Liver (tissue), 9 donors: ENCODE measurements around the gene CLPSL1. TPM values are rescaled to one million over a fixed set of nuclear protein-coding genes. Genes with fewer than 3 reads are reported as not detected.

Experiments
- DNase-seq: peaks from one replicate; pipeline ENCODE4 v3.0.0-alpha.2; 2017; ENCODE audit warnings: low spot score
- H3K27ac ChIP-seq, 2 donors: one replicate each; pipeline ENCODE4 v1.7.0; 2013; ENCODE audit warnings: inconsistent platforms in 2 of 2, low read length in 2 of 2, control low read depth in 1 of 2, low read depth in 1 of 2, mild to moderate bottlenecking in 1 of 2
- H3K27me3 ChIP-seq, 4 donors: one replicate each; pipeline versions ENCODE4 v1.6.1 to v1.7.0; 2013; ENCODE audit warnings: low read length in 3 of 4, inconsistent platforms in 1 of 4, mild to moderate bottlenecking in 1 of 4, moderate library complexity in 1 of 4; ENCODE audit not compliant: control insufficient read depth in 4 of 4, insufficient read depth in 4 of 4
- H3K36me3 ChIP-seq, 4 donors: one replicate each; pipeline versions ENCODE4 v1.6.1 to v1.7.0; 2013; ENCODE audit warnings: low read length in 3 of 4, mild to moderate bottlenecking in 3 of 4, low read depth in 1 of 4, moderate library complexity in 1 of 4; ENCODE audit not compliant: control insufficient read depth in 4 of 4, insufficient read depth in 3 of 4
- H3K4me1 ChIP-seq, 4 donors: one replicate each; pipeline versions ENCODE4 v1.6.1 to v1.7.0; 2013; ENCODE audit warnings: low read length in 3 of 4, mild to moderate bottlenecking in 3 of 4, moderate library complexity in 1 of 4; ENCODE audit not compliant: control insufficient read depth in 4 of 4, insufficient read depth in 4 of 4
- H3K4me3 ChIP-seq, 3 donors: one replicate each; pipeline versions ENCODE4 v1.6.1 to v1.7.0; 2013; ENCODE audit warnings: low read length in 3 of 3, control low read depth in 1 of 3, low read depth in 1 of 3, mild to moderate bottlenecking in 1 of 3
- H3K9ac ChIP-seq, 2 donors: one replicate each; pipeline ENCODE4 v1.7.0; 2013; ENCODE audit warnings: low read length in 2 of 2, mild to moderate bottlenecking in 2 of 2, moderate library complexity in 2 of 2, control low read depth in 1 of 2, low read depth in 1 of 2
- H3K9me3 ChIP-seq, 4 donors: one replicate each; pipeline versions ENCODE4 v1.6.1 to v1.7.0; 2013; ENCODE audit warnings: low read length in 3 of 4; ENCODE audit not compliant: control insufficient read depth in 4 of 4
- EGR1 ChIP-seq, 2 donors: IDR thresholded peaks; 2 replicates each; pipeline ENCODE4 v1.6.1; 2016 to 2018; ENCODE audit warnings: antibody characterized with exemption in 2 of 2, low read depth in 2 of 2
- GABPA ChIP-seq, 2 donors: IDR thresholded peaks in 1 of 2; conservative IDR thresholded peaks in 1 of 2; 2 replicates each; pipeline ENCODE4 v1.6.1; 2016; ENCODE audit warnings: antibody characterized with exemption in 2 of 2, mild to moderate bottlenecking in 1 of 2, moderate library complexity in 1 of 2
- HNF4A ChIP-seq, 2 donors: conservative IDR thresholded peaks; 2 replicates each; pipeline ENCODE4 v1.6.1; 2016; ENCODE audit warnings: antibody characterized with exemption in 2 of 2, mild to moderate bottlenecking in 2 of 2
- NR2F2 ChIP-seq: IDR thresholded peaks from 2 replicates; pipeline ENCODE4 v1.6.1; 2016; ENCODE audit warnings: antibody characterized with exemption
- RAD21 ChIP-seq, 2 donors: IDR thresholded peaks; 2 replicates each; pipeline ENCODE4 v1.6.1; 2016; ENCODE audit warnings: antibody characterized with exemption in 2 of 2, mild to moderate bottlenecking in 2 of 2
- RXRA ChIP-seq, 2 donors: IDR thresholded peaks; 2 replicates each; pipeline ENCODE4 v1.6.1; 2017 to 2018; ENCODE audit warnings: antibody characterized with exemption in 2 of 2, mild to moderate bottlenecking in 1 of 2
- SP1 ChIP-seq: IDR thresholded peaks from 2 replicates; pipeline ENCODE4 v1.6.1; 2018; ENCODE audit warnings: antibody characterized with exemption, mild to moderate bottlenecking
- TAF1 ChIP-seq: conservative IDR thresholded peaks from 2 replicates; pipeline ENCODE4 v1.6.1; 2016; ENCODE audit warnings: antibody characterized with exemption, mild to moderate bottlenecking
- YY1 ChIP-seq: IDR thresholded peaks from 2 replicates; pipeline ENCODE4 v1.6.1; 2016; ENCODE audit warnings: antibody characterized with exemption, mild to moderate bottlenecking
- WGBS: extraction: QIAGEN DNeasy Blood & Tissue Kit; methylation state at CpG from one replicate; pipeline ENCODE4 v1.1.7; 2013; 5-methylcytosine and 5-hydroxymethylcytosine counted together
- polyA plus RNA-seq, 2 donors: library from polyadenylated mRNA; stranded (reverse) in 1 of 2; unstranded in 1 of 2; fragments of 200-250 nt in 1 of 2; fragments of >200 nt in 1 of 2; fragmentation: Nextera tagmentation in 1 of 2; extraction: Ambion mirVana in 1 of 2; gene quantifications; one replicate each; pipeline versions ENCODE4 v1.2.1 to v1.2.3, GENCODE V29; 2013 to 2015
- total RNA-seq, 2 donors: library from RNA; depleted of rRNA; stranded (reverse); fragments of >200 nt; gene quantifications; one replicate each; pipeline ENCODE4 v1.2.3, GENCODE V29; 2014
- TF ChIP-seq, protein P1 (sequence below): IDR thresholded peaks from 2 replicates; pipeline ENCODE4 v1.6.1; 2016; ENCODE audit warnings: antibody characterized with exemption, mild to moderate bottlenecking
- TF ChIP-seq, protein P2 (sequence below): IDR thresholded peaks from 2 replicates; pipeline ENCODE4 v1.6.1; 2016; ENCODE audit warnings: antibody characterized with exemption
- TF ChIP-seq, protein P3 (sequence below): IDR thresholded peaks from 2 replicates; pipeline ENCODE4 v1.6.1; 2016; ENCODE audit warnings: antibody characterized with exemption
- donor health status: healthy.
- donor health status: healthy.
- donor health status: healthy.
- donor health status: healthy.
- donor health status: healthy.

The CLPSL1 gene
- total and polyA plus RNA-seq, 4 donors: not detected

DNA sequence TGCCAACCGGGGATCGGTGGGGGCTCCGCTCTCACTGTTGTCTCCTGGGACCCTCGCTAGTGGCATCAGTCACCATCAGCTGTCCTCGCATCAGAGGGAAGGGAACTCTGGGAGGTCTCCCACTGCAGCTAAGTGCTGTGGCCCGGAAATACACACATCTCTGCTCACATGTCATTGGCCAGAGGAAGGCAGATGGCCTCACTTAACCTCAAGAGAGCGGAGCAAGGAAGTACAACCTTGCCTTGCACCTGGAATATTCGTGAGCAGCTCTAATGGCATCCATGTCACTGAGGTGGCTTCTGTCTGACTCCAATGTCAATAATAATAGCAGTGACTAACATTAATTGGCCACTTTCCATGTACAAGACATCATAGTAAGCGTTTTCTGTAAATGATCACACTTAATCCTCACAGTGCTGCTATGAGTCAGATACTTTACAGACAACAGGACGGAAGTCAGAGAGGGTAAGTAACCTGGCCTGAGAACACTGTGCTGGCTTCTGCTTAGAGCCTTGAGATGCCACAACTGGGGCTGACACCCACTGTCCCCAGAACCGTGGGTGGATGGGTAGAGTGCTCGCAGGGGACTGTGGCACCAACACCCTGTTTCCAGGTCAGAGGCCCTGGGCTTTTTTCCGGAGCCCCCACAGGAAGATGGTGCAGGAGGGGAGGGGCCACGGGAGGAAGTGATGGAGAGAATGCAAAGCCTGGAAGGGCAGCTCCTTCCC is 30.3 kb downstream of the CLPSL1 start (continued):
- TF ChIP-seq, protein P1, sequence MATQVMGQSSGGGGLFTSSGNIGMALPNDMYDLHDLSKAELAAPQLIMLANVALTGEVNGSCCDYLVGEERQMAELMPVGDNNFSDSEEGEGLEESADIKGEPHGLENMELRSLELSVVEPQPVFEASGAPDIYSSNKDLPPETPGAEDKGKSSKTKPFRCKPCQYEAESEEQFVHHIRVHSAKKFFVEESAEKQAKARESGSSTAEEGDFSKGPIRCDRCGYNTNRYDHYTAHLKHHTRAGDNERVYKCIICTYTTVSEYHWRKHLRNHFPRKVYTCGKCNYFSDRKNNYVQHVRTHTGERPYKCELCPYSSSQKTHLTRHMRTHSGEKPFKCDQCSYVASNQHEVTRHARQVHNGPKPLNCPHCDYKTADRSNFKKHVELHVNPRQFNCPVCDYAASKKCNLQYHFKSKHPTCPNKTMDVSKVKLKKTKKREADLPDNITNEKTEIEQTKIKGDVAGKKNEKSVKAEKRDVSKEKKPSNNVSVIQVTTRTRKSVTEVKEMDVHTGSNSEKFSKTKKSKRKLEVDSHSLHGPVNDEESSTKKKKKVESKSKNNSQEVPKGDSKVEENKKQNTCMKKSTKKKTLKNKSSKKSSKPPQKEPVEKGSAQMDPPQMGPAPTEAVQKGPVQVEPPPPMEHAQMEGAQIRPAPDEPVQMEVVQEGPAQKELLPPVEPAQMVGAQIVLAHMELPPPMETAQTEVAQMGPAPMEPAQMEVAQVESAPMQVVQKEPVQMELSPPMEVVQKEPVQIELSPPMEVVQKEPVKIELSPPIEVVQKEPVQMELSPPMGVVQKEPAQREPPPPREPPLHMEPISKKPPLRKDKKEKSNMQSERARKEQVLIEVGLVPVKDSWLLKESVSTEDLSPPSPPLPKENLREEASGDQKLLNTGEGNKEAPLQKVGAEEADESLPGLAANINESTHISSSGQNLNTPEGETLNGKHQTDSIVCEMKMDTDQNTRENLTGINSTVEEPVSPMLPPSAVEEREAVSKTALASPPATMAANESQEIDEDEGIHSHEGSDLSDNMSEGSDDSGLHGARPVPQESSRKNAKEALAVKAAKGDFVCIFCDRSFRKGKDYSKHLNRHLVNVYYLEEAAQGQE: no peak
- TF ChIP-seq SP1: no peak

DNA sequence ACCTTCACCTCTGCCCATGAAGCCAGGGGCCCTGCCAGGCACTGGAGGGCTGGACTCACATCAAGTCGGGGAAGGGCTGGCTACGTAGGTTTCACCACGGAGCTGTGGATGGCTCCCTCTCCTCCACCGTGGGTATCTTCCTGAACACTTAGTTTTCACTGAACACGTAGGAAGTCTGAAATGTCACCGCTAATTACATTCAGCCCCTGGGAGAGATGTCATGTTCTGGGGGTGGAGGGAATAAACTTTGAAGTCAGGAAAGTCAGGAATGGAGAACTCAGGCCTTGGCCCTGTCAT is 30.8 kb downstream of the CLPSL1 start:
- no peaks in the 10 kb centered on the region for H3K9me3 ChIP-seq
- no peak overlapping the region for H3K4me3 ChIP-seq
- TF ChIP-seq YY1 (no peak), NR2F2 (no peak), HNF4A (conservative IDR thresholded peaks at IDR 0.05) (no peak), SP1 (no peak), TAF1 (no peak), EGR1 (IDR thresholded peaks at IDR 0.05; ENCODE audit: low read depth in 2 of 2) (no peak), RAD21 (IDR thresholded peaks at IDR 0.05) (no peak), RXRA (IDR thresholded peaks at IDR 0.05) (no peak), GABPA (IDR thresholded peaks at IDR 0.05 in 1 of 2, conservative IDR thresholded peaks at IDR 0.05 in 1 of 2) (no peak)
- TF ChIP-seq, protein P2, sequence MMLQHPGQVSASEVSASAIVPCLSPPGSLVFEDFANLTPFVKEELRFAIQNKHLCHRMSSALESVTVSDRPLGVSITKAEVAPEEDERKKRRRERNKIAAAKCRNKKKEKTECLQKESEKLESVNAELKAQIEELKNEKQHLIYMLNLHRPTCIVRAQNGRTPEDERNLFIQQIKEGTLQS: no peak
- TF ChIP-seq, protein P1: no peak
- no peak overlapping the region for H3K27ac ChIP-seq
- H3K4me1 ChIP-seq: no peaks in the 10 kb centered on the region
- DNase-seq: no peak
- no peaks in the 10 kb centered on the region for H3K27me3 ChIP-seq
- no peak overlapping the region for H3K9ac ChIP-seq
- no peaks in the 10 kb centered on the region for H3K36me3 ChIP-seq
- WGBS: 86% methylated on average over 6 of the region's 6 CpGs

DNA sequence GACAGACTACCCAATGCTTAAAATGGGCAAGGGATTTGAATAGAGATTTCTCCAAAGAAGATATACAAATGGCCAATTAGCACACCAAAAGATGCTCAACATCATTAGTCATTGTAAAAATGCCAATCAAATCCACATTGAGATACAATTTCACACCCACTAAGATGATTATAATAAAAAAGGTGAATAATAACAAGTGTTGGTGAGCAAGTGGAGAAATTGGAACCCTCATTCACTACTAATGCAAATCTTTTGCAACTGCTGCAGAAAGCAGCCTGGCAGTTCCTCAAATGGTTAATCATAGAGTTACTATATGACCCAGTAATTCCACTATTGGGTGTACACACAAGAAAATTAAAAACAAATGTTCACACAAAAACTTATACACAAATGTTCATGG is 36.7 kb downstream of the CLPSL1 start:
- TF ChIP-seq, protein P3, sequence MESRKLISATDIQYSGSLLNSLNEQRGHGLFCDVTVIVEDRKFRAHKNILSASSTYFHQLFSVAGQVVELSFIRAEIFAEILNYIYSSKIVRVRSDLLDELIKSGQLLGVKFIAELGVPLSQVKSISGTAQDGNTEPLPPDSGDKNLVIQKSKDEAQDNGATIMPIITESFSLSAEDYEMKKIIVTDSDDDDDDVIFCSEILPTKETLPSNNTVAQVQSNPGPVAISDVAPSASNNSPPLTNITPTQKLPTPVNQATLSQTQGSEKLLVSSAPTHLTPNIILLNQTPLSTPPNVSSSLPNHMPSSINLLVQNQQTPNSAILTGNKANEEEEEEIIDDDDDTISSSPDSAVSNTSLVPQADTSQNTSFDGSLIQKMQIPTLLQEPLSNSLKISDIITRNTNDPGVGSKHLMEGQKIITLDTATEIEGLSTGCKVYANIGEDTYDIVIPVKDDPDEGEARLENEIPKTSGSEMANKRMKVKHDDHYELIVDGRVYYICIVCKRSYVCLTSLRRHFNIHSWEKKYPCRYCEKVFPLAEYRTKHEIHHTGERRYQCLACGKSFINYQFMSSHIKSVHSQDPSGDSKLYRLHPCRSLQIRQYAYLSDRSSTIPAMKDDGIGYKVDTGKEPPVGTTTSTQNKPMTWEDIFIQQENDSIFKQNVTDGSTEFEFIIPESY: no peak
- no peak overlapping the region for H3K9ac ChIP-seq

More for the DNA sequence above, 36.7 kb downstream of the CLPSL1 start:
- H3K9me3 ChIP-seq: peaks cover 0 to 3% (median 0%) of the 10 kb centered on the region in 4 donors
- no peak overlapping the region for H3K4me3 ChIP-seq
- no peak overlapping the region for H3K27ac ChIP-seq
- DNase-seq: no peak
- no peaks in the 10 kb centered on the region for H3K27me3 ChIP-seq
- H3K36me3 ChIP-seq: no peaks in the 10 kb centered on the region
- no peaks in the 10 kb centered on the region for H3K4me1 ChIP-seq
